HCT116 (cell line): Measurements from ENCODE around the gene LRRC46. TPM values are rescaled to one million over a fixed set of nuclear protein-coding genes. Genes with fewer than 3 reads are reported as not detected.

Source experiments
- ATAC-seq: fragments of 200-7000 bp; cut with Tn5 transposase; 2 replicates; pipeline ENCODE4 v1.9.1; 2020; ENCODE audit warnings: mild to moderate bottlenecking, moderate library complexity
- BruUV-seq: library from RNA; stranded (reverse); fragments of 400-500 nt; replicated peaks from 2 replicates; lab custom pipeline; 2021; lab: Mats Ljungman, UMichigan
- CTCF ChIA-PET: fragments of 300-600 bp; sonication (Branson Sonifier 250); formaldehyde crosslinking; loops from one replicate; lab custom pipeline; 2021; ENCODE audit warnings: antibody characterized with exemption; lab: Charles Lee
- POLR2A ChIA-PET: fragments of 300-600, 350-600 bp; sonication (Branson Sonifier 250); formaldehyde crosslinking; loops from one replicate; lab custom pipeline; 2021; ENCODE audit warnings: antibody characterized with exemption; lab: Charles Lee
- RAD21 ChIA-PET, 2 experiments: fragments of 300-600 bp; sonication (Branson Sonifier 250); formaldehyde crosslinking; loops; one replicate each; lab custom pipeline; 2023; ENCODE audit warnings: low total read pairs in 2 of 2; ENCODE audit not compliant: uncharacterized antibody in 2 of 2, unreplicated experiment in 2 of 2, low non-redundant PET in 1 of 2; lab: Charles Lee
- DNase-seq: peaks from one replicate; pipeline ENCODE4 v3.0.0-alpha.2; 2010; ENCODE audit warnings: low read depth, low spot score
- H2AFZ ChIP-seq: fragments of 200-600 bp; shearing (Covaris generic), sonication (generic); 2 replicates; pipeline ENCODE4 v1.6.1; 2017; ENCODE audit warnings: low read depth, mixed run types, mixed read lengths, antibody characterized with exemption, low read length; ENCODE audit not compliant: poor library complexity, severe bottlenecking
- H3K27ac ChIP-seq: 2 replicates; pipeline ENCODE4 v1.5.1; 2012; ENCODE audit warnings: low read depth, low read length
- H3K27me3 ChIP-seq: fragments of 200-600 bp; sonication (generic); 2 replicates; pipeline ENCODE4 v1.6.1; 2016; ENCODE audit warnings: mixed run types, low read length, mixed read lengths; ENCODE audit not compliant: insufficient read depth
- H3K36me3 ChIP-seq, 2 experiments: fragments of 200-500 bp in 1 of 2; fragments of 200-600 bp in 1 of 2; sonication (Bioruptor generic) in 1 of 2; sonication (generic) in 1 of 2; 2 replicates each; pipeline versions ENCODE4 v1.5.1 to v1.6.1; 2014 to 2016; ENCODE audit warnings: low read length in 2 of 2, inconsistent platforms in 1 of 2, mixed read lengths in 1 of 2, mixed run types in 1 of 2; ENCODE audit not compliant: insufficient read depth in 2 of 2, control insufficient read depth in 1 of 2
- H3K4me1 ChIP-seq, 2 experiments: fragments of 200-600 bp in 1 of 2; sonication (generic) in 1 of 2; 2 replicates each; pipeline versions ENCODE4 v1.5.1 to v1.6.1; 2012 to 2017; ENCODE audit warnings: low read length in 2 of 2, inconsistent platforms in 1 of 2, mild to moderate bottlenecking in 1 of 2, mixed read lengths in 1 of 2, mixed run types in 1 of 2, moderate library complexity in 1 of 2; ENCODE audit not compliant: insufficient read depth in 2 of 2, control insufficient read depth in 1 of 2
- H3K4me2 ChIP-seq: fragments of 200-600 bp; sonication (generic); 2 replicates; pipeline ENCODE4 v1.6.1; 2017; ENCODE audit warnings: mixed run types, low read length, mixed read lengths
- H3K4me3 ChIP-seq, 2 experiments: fragments of 200-600 bp in 1 of 2; sonication (generic) in 1 of 2; replicated peaks in 1 of 2; 2 replicates each; pipeline ENCODE4 v1.5.1; 2011 to 2016; ENCODE audit warnings: low read length in 2 of 2, control low read depth in 1 of 2, low read depth in 1 of 2, mild to moderate bottlenecking in 1 of 2, mixed read lengths in 1 of 2, mixed run types in 1 of 2
- H3K79me2 ChIP-seq: fragments of 200-600 bp; sonication (generic); 2 replicates; pipeline ENCODE4 v1.6.1; 2017; ENCODE audit warnings: mild to moderate bottlenecking, mixed run types, low read length, moderate library complexity, mixed read lengths; ENCODE audit not compliant: insufficient read depth
- H3K9ac ChIP-seq: fragments of 200-600 bp; sonication (generic); 2 replicates; pipeline ENCODE4 v1.6.1; 2016; ENCODE audit warnings: low read length, mixed read lengths
- H3K9me2 ChIP-seq: fragments of 200-600 bp; sonication (generic), shearing (Covaris generic); 2 replicates; pipeline ENCODE4 v1.6.1; 2017; ENCODE audit warnings: mixed run types, mild to moderate bottlenecking, moderate library complexity; ENCODE audit not compliant: insufficient read depth
- H3K9me3 ChIP-seq, 2 experiments: fragments of 200-500 bp in 1 of 2; fragments of 200-600 bp in 1 of 2; sonication (Bioruptor generic) in 1 of 2; sonication (generic) in 1 of 2; 2 replicates each; pipeline ENCODE4 v1.6.1; 2014 to 2017; ENCODE audit warnings: low read length in 2 of 2, mixed read lengths in 2 of 2, inconsistent platforms in 1 of 2, low read depth in 1 of 2, mild to moderate bottlenecking in 1 of 2, mixed run types in 1 of 2, moderate library complexity in 1 of 2; ENCODE audit not compliant: control insufficient read depth in 1 of 2, insufficient read depth in 1 of 2
- H4K20me1 ChIP-seq: fragments of 200-600 bp; sonication (generic), shearing (Covaris generic); 2 replicates; pipeline ENCODE4 v1.6.1; 2017; ENCODE audit warnings: mixed run types, mild to moderate bottlenecking, moderate library complexity; ENCODE audit not compliant: insufficient read depth
- CTCF ChIP-seq, 3 experiments: fragments of 200-600 bp in 1 of 3; sonication (generic) in 1 of 3; IDR thresholded peaks in 2 of 3; conservative IDR thresholded peaks in 1 of 3; 2 replicates each; pipeline ENCODE4 v1.5.1; 2012 to 2017; ENCODE audit warnings: low read depth in 2 of 3, low read length in 2 of 3, antibody characterized with exemption in 1 of 3, borderline replicate concordance in 1 of 3, control low read depth in 1 of 3, mild to moderate bottlenecking in 1 of 3, mixed read lengths in 1 of 3, mixed run types in 1 of 3, moderate library complexity in 1 of 3; ENCODE audit not compliant: insufficient read depth in 1 of 3
- ELF1 ChIP-seq: IDR thresholded peaks from 2 replicates; pipeline ENCODE4 v1.6.1; 2012; ENCODE audit warnings: low read depth, borderline replicate concordance
- EZH2 ChIP-seq: fragments of 200-600 bp; sonication (generic); IDR thresholded peaks from 2 replicates; pipeline ENCODE4 v1.6.1; 2017; ENCODE audit warnings: antibody characterized with exemption, mixed run types
- RAD21 ChIP-seq: IDR thresholded peaks from 2 replicates; pipeline ENCODE4 v1.6.1; 2012; ENCODE audit warnings: low read depth, mild to moderate bottlenecking
- SIN3A ChIP-seq: IDR thresholded peaks from 2 replicates; pipeline ENCODE4 v1.6.1; 2012; ENCODE audit warnings: low read depth
- ZFX ChIP-seq: fragments of 450-650 bp; IDR thresholded peaks from 2 replicates; pipeline ENCODE4 v1.6.1; 2017
- intact Hi-C: fragments of 100-400 bp; cut with micrococcal nuclease; formaldehyde crosslinking; loops from 2 replicates; pipeline ENCODE4 v1.10.0; 2022
- total RNA-seq: library from RNA; stranded (reverse); gene quantifications from one replicate; pipeline ENCODE4 v1.2.1, GENCODE V29; 2021; ENCODE audit not compliant: unreplicated experiment
- TF ChIP-seq, protein P1 (sequence below): IDR thresholded peaks from 2 replicates; pipeline ENCODE4 v1.6.1; 2012; ENCODE audit warnings: low read depth
- TF ChIP-seq, protein P2 (sequence below): IDR thresholded peaks from 2 replicates; pipeline ENCODE4 v1.6.1; 2012

Gene LRRC46
- total RNA-seq, 1 experiment from 2014 or later, result 0.76 TPM

- Histone ChIP-seq H3K27ac (no peak overlapping the region), H4K20me1 (no peaks in the 10 kb centered on the region), H3K4me2 (no peak overlapping the region), H3K79me2 (no peaks in the 10 kb centered on the region), H3K27me3 (no peaks in the 10 kb centered on the region; the same call in 1 of the 2 replicates), H3K9me2 (no peaks in the 10 kb centered on the region), H3K36me3 (no peaks in the 10 kb centered on the region), H2AFZ (no peak overlapping the region), H3K9me3 (no peaks in the 10 kb centered on the region), H3K4me1 (peaks cover 11 to 18% of the 10 kb centered on the region in 2 experiments), H3K4me3 (no peak overlapping the region), H3K9ac (no peak overlapping the region)
- ATAC-seq (no peak), DNase-seq (no peak)
- no TSS peak for BruUV-seq
- POLR2A ChIA-PET, result interaction anchor here (1.0 to 1.3 kb wide), 3 partner anchors 12 to 110 kb away, joined by 3 read pairs; partner anchors contain the start of genes CDK5RAP3 and SP2
- intact Hi-C loops, result no loop called here
- RAD21 ChIA-PET, result no interaction called here
- CTCF ChIA-PET, result interaction anchor here (0.7 kb wide), 1 partner anchor 10 kb away, joined by 4 read pairs; the partner anchor contains the start of gene SP6
- TF ChIP-seq CTCF (IDR thresholded peaks at IDR 0.05 in 2 of 3, conservative IDR thresholded peaks at IDR 0.05 in 1 of 3; ENCODE audit: borderline replicate concordance in 1 of 3, insufficient read depth in 1 of 3, low read depth in 2 of 3, low read length in 2 of 3) (no peak), ELF1 (no peak), ZFX (no peak), RAD21 (no peak), SIN3A (no peak), EZH2 (no peak)
- TF ChIP-seq, protein P1, sequence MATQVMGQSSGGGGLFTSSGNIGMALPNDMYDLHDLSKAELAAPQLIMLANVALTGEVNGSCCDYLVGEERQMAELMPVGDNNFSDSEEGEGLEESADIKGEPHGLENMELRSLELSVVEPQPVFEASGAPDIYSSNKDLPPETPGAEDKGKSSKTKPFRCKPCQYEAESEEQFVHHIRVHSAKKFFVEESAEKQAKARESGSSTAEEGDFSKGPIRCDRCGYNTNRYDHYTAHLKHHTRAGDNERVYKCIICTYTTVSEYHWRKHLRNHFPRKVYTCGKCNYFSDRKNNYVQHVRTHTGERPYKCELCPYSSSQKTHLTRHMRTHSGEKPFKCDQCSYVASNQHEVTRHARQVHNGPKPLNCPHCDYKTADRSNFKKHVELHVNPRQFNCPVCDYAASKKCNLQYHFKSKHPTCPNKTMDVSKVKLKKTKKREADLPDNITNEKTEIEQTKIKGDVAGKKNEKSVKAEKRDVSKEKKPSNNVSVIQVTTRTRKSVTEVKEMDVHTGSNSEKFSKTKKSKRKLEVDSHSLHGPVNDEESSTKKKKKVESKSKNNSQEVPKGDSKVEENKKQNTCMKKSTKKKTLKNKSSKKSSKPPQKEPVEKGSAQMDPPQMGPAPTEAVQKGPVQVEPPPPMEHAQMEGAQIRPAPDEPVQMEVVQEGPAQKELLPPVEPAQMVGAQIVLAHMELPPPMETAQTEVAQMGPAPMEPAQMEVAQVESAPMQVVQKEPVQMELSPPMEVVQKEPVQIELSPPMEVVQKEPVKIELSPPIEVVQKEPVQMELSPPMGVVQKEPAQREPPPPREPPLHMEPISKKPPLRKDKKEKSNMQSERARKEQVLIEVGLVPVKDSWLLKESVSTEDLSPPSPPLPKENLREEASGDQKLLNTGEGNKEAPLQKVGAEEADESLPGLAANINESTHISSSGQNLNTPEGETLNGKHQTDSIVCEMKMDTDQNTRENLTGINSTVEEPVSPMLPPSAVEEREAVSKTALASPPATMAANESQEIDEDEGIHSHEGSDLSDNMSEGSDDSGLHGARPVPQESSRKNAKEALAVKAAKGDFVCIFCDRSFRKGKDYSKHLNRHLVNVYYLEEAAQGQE, result no peak
- TF ChIP-seq, protein P2, sequence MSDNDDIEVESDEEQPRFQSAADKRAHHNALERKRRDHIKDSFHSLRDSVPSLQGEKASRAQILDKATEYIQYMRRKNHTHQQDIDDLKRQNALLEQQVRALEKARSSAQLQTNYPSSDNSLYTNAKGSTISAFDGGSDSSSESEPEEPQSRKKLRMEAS, result no peak
Observed at GRCh38 chr17:47860386-47860785, 28.9 kb downstream of the LRRC46 start.
